Thyroid gland (tissue), 4 donors: ENCODE data around the gene FGF19.

ENCODE experiments used
- POLR2A ChIP-seq, 2 donors: fragments of 450-650 bp; IDR thresholded peaks; one replicate each; pipeline ENCODE4 v1.6.1; 2017; ENCODE audit warnings: antibody characterized with exemption in 2 of 2, mild to moderate bottlenecking in 2 of 2, moderate library complexity in 1 of 2
- TF ChIP-seq, protein P1 (sequence below), 6 experiments: fragments of 200-600 bp in 3 of 6; fragments of 450-650 bp in 3 of 6; sonication (generic) in 3 of 6; IDR thresholded peaks; one replicate each; pipeline ENCODE4 v1.5.1; 2016 to 2019; ENCODE audit warnings: antibody characterized with exemption in 6 of 6, mild to moderate bottlenecking in 2 of 6, inconsistent platforms in 1 of 6, moderate library complexity in 1 of 6

DNA sequence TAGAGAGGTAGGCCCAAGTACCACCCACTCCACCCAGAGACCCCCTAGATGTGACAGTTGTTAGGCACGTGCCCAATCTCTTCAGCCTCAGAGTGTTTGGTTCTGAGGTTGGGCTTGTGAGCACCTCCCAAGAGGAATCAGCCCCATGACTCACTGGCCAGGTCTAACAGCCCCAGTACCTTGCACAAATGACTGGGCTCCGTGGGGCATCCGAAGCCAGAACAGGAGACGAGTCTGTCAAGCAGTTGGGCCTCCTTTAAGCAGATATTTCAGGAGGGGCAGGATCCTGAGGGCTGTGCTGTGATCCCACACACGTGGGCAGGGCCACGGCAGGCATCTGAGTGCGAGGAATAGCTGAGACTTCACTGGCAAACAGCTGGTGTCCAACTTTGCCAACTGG, 29.1 kb upstream of the FGF19 start:
- TF ChIP-seq, protein P1, sequence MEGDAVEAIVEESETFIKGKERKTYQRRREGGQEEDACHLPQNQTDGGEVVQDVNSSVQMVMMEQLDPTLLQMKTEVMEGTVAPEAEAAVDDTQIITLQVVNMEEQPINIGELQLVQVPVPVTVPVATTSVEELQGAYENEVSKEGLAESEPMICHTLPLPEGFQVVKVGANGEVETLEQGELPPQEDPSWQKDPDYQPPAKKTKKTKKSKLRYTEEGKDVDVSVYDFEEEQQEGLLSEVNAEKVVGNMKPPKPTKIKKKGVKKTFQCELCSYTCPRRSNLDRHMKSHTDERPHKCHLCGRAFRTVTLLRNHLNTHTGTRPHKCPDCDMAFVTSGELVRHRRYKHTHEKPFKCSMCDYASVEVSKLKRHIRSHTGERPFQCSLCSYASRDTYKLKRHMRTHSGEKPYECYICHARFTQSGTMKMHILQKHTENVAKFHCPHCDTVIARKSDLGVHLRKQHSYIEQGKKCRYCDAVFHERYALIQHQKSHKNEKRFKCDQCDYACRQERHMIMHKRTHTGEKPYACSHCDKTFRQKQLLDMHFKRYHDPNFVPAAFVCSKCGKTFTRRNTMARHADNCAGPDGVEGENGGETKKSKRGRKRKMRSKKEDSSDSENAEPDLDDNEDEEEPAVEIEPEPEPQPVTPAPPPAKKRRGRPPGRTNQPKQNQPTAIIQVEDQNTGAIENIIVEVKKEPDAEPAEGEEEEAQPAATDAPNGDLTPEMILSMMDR (IDR thresholded peaks at IDR 0.05), result no peak
- no peak for TF ChIP-seq POLR2A (IDR thresholded peaks at IDR 0.05)
